NB4 (cell line): ENCODE data around the gene TMEM184B.

Experiments used
- DNase-seq: peaks from one replicate; pipeline ENCODE4 v3.0.0; 2010; ENCODE audit warnings: low read depth
- H3K4me3 ChIP-seq: one replicate; pipeline ENCODE4 v1.5.1; 2011; ENCODE audit warnings: mild to moderate bottlenecking, low read depth, low read length, moderate library complexity
- MYC ChIP-seq: IDR thresholded peaks from 2 replicates; pipeline ENCODE4 v1.6.1; 2011; ENCODE audit warnings: low read depth, low read length
- POLR2A ChIP-seq: IDR thresholded peaks from 2 replicates; pipeline ENCODE4 v1.6.1; 2011; ENCODE audit warnings: mild to moderate bottlenecking; ENCODE audit not compliant: insufficient read length; ENCODE audit errors: extremely low read depth
- TF ChIP-seq, protein P1 (sequence below): IDR thresholded peaks from one replicate; pipeline ENCODE4 v1.5.1; 2012; ENCODE audit warnings: low read depth, low read length
- TF ChIP-seq, protein P2 (sequence below): IDR thresholded peaks from 2 replicates; pipeline ENCODE4 v1.6.1; 2011; ENCODE audit warnings: low read depth, low read length

Gene TMEM184B

DNA sequence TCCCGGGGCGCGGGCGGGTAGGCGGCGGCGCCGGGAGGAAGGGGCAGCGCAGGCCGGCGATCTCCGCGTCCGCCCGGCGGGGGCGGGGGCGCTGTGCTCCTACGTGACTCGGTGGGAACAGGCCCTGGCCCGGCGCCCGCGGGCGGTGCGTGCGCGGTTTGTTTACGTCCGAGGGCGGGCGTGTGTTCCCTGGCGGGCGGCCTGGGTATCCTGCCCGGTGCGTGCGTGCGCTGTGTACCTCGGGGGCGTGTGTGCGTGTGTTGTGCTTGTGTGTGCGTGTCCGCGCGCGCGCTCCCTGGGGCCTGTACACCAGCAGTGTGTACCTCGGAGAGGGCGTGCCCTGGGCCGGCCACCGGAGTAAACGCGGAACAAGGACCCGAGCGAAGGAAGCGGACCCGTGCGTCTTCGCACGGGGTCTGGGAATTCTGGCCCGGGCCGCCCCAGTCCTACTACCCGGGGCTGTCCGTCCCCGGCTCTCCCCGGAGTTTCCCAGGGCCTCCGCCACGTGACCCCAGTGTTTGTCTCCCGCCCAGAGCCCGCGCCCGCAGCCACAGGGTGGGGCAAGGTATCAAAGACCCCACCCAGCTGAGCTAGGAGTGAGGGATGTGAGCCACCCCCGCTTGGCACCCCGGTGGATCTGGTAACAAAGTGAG, 70.2 kb downstream of the TMEM184B start:
- peak; percentile 76 for DNase-seq
- H3K4me3 ChIP-seq = peak overlapping the region; percentile 51
- TF ChIP-seq, protein P1, sequence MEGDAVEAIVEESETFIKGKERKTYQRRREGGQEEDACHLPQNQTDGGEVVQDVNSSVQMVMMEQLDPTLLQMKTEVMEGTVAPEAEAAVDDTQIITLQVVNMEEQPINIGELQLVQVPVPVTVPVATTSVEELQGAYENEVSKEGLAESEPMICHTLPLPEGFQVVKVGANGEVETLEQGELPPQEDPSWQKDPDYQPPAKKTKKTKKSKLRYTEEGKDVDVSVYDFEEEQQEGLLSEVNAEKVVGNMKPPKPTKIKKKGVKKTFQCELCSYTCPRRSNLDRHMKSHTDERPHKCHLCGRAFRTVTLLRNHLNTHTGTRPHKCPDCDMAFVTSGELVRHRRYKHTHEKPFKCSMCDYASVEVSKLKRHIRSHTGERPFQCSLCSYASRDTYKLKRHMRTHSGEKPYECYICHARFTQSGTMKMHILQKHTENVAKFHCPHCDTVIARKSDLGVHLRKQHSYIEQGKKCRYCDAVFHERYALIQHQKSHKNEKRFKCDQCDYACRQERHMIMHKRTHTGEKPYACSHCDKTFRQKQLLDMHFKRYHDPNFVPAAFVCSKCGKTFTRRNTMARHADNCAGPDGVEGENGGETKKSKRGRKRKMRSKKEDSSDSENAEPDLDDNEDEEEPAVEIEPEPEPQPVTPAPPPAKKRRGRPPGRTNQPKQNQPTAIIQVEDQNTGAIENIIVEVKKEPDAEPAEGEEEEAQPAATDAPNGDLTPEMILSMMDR = no peak
- TF ChIP-seq, protein P2, sequence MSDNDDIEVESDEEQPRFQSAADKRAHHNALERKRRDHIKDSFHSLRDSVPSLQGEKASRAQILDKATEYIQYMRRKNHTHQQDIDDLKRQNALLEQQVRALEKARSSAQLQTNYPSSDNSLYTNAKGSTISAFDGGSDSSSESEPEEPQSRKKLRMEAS = peak; percentile 39; the same call in 1 of the 2 replicates

DNA sequence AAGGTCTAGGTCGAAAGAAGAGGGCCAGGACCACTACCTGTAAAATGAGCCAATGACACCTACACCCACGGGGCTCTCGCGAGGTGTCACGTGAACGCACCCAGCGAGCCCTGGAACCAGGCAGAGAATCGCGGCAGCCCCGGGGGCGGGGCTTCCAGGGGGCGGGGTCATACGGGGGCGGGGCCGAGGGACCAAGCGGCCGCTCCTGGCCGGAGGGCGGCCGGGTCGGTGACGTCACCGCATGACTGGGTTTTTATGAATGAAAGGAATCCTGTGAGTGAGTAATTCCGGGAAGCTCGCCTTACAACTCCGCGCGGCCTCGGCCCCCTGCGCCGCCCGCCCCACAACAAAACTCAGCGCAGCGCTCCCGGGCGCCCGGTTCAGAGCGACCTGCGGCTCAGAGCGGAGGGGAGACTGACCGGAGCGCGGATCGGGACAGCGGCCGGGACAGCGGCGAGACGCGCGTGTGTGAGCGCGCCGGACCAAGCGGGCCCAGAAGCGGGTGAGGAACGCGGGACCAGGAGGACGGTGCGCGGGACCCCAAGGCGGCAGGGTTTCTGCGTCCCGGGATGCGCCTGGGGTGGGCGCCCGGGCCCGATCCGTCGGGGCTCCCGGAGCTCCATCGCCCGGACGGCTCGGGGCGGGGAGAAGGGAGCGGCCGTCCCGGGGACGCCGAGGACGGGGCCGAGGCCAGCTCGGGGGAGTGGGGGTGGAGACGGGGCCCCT, 70.9 kb downstream of the TMEM184B start, which contains the start of gene MAFF:
MAFF (plus strand) TSS at position 284 of the 726 bp plus-strand sequence. CDS start 11,860 bp downstream, outside the sequence.
- DNase-seq = peak; percentile 93
- H3K4me3 ChIP-seq = peak within 1 kb of the TSS; percentile 51
- TF ChIP-seq MYC = no peak
- TF ChIP-seq, protein P1 = no peak
- TF ChIP-seq, protein P2 = 0 out of 2 replicates have a peak, but pooled peaks have one; percentile 12
- TF ChIP-seq POLR2A = peak; percentile 37

DNA sequence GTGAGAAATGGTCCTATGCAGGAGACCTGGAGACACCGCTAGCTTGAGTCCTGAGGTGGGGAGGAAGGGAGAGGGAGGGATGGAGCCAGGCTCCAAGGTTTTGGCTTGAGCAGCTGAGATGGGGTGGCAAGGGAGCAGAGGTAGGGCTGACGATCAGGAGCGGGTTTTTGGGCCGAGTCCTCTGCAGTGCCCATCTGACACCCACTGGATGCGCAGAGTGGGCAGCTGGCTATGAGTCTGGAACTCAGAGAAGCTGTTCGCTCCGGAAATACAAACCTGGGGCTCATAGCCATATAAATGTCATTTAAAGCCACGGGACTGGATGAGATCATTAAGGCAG, 71.5 kb downstream of the TMEM184B start:
- no peak for DNase-seq
- TF ChIP-seq, protein P2 = no peak
- no peak for TF ChIP-seq POLR2A
- TF ChIP-seq MYC = no peak
- TF ChIP-seq, protein P1 = no peak
- no peak overlapping the region for H3K4me3 ChIP-seq

DNA sequence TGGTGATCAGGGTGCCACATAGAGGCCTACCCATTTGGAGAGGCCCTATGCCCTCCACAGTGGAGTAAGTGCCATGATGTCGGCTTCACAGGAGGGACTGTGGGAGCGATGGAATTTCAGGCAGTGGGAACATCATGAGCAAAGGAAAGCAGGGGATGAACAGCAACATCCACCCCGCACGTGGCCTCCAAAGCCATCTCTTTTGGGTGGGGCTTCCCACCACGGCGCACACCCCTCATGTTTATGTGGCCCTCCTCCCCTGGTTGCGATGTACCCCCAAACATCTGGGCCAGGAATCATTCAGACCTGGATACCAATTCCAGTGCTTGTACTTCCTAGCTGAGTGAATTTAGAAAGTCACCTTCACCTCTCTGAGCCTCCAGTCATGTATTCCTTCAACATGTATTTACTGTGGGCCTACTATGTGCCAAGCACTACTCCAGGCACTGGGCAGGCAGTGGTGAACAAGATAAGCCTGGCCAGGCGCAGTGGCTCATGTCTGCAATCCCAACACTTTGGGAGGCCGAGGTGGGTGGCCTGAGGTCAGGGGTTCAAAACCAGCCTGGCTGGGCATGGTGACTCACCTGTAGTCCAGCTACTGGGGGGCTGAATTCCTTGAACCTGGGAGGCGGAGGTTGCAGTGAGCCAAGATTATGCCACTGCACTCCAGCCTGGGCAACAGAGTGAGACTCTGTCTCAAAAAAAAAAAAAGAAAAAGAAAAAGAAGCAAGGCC, 72.8 kb downstream of the TMEM184B start:
- no peak for DNase-seq
- no peak overlapping the region for H3K4me3 ChIP-seq
- TF ChIP-seq MYC = no peak
- TF ChIP-seq, protein P1 = no peak
- TF ChIP-seq POLR2A = no peak
- TF ChIP-seq, protein P2 = no peak

DNA sequence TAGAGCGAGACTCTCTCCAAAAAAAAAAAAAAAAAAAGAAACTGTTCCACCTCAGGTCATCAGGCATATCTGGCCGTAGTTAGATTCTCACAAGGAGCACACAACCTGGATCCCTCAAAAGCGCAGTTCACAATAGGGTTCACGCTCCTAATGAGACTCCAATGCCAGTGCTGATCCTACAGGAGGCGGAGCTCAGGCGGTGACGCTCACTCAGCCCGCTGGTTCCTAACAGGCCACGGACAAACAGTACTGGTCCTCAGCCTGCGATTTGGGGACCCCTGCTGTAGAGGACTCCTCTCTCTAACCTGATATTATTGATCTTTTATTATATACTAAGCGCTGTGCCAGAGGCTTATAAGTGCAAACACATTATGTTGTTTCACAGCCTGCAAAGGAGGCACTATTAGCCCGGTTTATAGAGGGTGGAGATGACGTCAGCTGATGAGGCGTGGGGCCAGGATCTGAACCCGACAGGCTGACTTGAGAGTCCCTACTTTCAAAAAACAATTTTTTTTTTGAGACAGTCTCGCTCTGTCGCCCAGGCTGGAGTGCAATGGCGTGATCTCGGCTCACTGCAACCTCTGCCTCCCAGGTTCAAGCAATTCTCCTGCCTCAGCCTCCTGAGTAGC, 75.9 kb downstream of the TMEM184B start:
- H3K4me3 ChIP-seq = no peak overlapping the region
- no peak for DNase-seq
- TF ChIP-seq POLR2A (no peak), MYC (no peak)
- TF ChIP-seq, protein P1 = no peak
- TF ChIP-seq, protein P2 = no peak
